ENCODE data around the gene TMOD1.
"Not testable (repeated sequence)": the region's sequence is repeated elsewhere in the genome, so short reads cannot be mapped to it uniquely, and the experiment has no call there.

Gene TMOD1

DNA sequence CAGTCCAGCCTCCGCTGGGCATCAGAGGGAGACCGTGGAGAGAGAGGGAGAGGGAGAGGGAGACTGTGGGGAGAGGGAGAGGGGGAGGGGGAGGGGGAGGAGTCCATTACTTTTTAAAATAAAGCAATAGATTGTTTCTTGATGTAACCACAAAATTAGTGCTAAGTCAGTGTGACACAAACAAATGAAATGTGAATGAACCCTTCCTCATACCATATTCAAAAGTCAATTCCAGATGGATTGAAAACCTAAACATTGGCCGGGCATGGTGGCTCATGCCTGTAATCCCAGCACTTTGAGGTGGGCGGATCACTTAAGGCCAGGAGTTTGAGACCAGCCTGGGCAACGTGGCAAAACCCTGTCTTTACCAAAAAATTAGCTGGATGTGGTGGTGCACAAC lies 2.6 kb upstream of the TMOD1 start:
- DNase-seq (ENCODE audit: low spot score): not testable (repeated sequence)

- DNase-seq (ENCODE audit: low spot score): no peak
Observed at GRCh38 chr9:97500263-97500662, 1.2 kb upstream of the TMOD1 start.

DNA sequence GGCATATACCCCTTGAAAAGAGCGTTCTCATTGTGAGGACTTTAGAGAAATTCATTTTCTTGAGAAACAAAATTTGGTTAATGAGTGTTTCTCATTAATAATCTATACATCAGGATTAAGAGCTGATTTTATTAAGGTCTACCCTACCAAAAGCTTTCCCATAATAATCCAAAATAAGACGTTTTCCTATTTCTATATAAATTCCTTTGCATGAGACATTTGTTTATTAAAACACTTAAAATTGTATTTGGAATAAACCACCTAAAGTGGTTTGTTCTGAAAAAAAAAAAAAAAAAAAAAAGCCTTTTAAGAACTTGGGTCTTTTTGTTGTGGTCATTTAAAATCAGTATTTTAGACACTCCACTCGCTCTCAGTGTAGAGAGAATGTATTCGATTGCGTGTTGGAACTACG lies 695 bp upstream of the TMOD1 start:
- DNase-seq (ENCODE audit: low spot score): no peak

GRCh38 chr9:97501972-97502221 lies 431 bp downstream of the TMOD1 start:
- no peak for DNase-seq (ENCODE audit: low spot score)

DNA sequence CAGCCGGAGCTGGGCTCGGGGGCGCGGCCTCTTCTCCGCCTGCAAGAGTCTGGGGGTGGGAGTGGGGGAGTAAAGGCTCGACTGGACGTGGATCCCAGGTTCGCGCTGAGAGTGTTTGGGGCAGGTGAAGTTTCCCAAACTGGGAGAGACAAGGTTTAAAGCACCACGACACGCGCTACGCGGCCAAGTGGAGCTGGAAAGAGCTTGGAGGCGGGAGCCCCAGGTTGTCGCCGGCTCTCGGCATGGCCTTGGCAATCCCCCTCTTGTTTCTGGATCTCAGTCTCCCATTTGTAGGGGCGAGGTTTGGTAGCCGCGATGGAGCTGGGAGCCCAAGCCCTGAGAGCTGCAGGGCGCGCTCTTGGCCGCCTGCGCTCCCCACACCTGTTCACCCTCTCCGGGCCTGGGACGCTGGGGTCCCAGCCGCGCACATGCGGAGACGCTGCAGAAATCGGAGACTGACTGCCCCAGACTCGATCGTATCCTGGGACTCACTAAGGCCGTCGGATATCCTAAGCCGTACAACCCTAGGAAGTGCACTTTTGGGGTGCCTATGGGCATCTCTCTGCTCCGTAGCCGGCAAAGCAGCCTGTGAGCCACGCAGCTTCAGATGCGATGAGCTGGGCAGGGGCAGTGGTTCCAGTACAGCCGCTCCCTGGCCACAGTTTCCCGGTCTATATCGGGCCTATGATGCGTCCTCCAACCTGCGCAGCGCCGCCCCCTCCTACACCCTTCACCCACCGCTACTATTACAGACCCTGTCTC lies 937 bp downstream of the TMOD1 start:
- DNase-seq (ENCODE audit: low spot score): no peak

DNA sequence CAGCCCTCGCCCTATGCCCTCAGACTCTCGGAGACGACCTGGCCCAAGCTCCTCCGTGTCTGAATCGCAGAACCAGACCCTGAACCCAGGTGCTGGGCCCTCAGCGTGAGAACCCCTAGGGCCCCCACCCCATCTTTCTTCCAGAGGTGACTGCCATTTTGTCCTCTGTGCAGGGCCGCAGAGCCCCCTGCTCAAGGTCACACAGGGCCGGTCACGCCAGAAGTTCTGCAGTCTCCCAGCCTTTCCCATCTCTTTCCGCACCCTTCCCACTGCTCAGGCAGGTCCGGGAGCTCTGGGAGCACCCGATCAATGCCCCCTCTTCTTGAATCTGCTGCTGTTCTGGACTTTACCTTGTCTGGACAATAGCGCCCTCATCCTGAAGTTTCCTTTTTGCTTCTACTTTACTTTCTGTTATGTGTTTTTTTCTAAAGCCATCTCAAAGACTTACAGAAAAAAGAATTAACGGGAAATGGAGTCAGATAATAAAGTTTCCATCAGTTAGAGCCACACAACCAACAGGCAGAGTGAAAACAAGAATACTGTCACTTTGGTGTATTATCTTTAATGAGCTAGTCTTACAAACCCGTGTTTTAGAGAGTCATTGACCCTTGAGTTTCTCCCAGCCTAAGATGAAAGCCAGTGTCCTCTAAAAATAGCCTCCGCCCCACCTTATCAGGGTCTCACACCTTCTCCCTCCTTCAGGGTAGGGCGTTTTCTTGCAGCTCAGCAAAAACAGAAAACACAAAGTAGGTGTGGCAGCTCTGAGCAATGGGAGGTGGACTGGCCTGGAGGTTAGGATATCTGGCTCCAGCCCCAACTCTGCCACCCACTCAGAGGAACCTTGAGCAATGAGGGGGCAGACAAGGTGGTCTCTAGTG lies 1.8 kb downstream of the TMOD1 start:
- no peak for DNase-seq (ENCODE audit: low spot score)

DNA sequence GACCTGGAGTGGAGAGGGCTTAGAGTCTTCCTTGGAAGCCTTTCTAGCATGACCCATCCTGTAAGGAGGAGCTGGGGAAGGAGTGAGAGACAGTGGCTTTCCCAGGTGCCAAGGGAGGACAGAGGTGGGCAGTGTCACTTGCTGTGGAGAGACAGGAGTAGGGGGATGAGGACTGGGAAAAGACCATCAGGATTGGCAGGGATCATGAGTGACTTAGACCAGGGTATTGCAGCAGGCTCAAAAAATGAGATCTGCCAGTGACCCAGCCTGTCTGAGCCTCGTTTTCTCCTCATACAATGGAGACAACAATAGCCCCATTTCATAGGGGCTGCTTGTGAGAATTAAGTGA lies 2.4 kb downstream of the TMOD1 start:
- no peak for DNase-seq (ENCODE audit: low spot score)

DNA sequence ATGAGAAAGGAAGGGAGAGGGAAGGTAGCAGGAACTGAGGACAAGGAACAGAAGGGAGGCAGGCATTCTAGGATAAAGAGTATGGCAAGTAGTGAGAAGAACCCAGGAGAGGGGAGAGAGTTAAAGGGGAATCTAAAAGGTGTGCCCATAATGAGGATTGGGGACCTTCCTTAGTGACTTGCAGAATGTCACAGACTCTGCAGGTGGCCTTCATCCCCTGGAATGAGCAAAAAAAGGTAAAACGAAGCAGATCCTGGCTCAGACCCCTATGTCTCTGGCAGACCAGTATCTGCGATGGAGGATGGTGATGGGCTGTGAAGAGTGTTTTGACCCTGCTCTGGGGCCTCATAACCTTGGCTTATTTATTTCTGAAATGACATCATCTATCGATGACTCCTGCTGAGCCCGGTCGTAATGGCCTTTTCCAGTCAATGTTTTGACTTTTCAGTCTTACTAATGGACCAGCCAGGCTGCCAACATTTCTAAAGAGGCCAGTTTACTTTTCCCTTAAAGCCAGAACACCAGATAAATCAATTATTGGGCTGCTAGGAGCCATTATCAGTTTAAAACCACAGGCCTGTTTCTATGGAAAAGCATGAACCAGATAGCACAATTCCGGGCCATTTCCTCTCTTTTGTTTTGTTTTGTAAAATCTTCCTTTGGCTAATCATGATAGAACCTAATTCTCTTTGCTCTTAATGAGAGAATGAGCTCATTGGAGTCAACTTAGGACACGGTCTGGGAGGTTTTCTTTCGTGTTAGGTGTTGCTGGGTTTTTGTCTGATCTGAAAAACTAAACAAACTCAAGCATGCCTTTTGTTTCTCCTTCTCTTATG lies 3.1 kb downstream of the TMOD1 start:
- no peak for DNase-seq (ENCODE audit: low spot score)

- DNase-seq (ENCODE audit: low spot score): no peak
Observed at GRCh38 chr9:97505845-97506244, 4.4 kb downstream of the TMOD1 start.

DNA sequence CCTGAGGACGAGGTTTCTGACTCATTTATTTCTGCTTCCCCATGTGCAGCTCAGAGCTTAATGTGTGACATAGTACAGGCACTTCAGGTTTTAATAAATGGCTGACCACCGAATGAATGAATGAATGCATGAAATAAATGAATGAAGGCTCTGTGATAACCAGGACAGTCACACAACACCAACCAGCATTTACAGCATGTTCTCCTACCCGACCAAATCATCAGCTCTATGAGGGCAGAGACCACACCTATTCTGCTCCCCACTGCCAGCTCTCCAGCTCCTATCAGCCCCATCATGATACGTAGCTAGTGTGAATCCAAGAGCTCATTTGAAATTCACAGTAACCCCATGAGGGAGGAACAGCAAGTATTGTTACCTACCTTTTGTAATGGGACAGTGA lies 4.8 kb downstream of the TMOD1 start:
- DNase-seq (ENCODE audit: low spot score): no peak

- DNase-seq (ENCODE audit: low spot score): no peak
Observed at GRCh38 chr9:97506787-97507186, 5.3 kb downstream of the TMOD1 start.

- no peak for DNase-seq (ENCODE audit: low spot score)
Observed at GRCh38 chr9:97507428-97507984, 6.0 kb downstream of the TMOD1 start.

- no peak for DNase-seq (ENCODE audit: low spot score)
Observed at GRCh38 chr9:97508852-97509251, 7.4 kb downstream of the TMOD1 start.

DNA sequence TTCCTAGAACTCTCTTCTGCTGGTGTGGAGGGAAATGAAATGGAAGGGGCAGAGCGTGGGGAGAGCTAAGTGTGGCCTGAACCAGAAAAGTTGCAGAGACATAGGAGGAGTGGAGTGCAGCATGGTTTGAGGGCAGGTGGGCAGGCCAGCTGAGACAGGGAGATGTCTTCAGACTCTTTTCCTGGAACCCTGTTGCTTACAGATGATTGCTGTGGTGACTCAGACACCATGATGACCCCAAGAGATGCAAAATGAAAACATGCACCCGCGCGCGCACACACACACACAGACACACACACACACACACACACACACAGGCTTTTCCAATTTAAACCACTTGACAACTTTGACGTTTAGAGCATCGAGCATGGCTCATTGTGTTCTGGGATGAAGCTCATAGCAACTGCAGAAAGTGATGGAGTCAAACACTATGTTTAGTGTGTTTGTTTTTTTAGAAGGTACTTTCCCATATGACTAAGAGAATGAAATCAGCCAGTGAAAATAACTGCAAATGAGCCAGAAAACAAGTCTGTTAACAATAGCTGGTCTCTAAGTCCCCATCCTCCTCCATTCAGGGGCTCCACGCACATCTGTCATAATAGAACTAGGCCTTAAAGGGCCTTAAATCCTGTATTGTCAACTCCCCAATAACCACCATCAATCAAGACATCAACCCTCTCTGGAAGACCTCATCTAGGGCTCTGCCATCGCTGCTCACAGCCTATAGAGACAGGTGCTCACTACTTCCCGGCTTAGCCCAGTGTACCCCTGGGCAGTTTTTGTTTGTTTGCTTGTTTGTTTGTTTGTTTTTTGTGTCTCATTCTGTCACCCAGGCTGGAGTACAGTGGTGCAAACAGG lies 9.6 kb downstream of the TMOD1 start:
- no peak for DNase-seq (ENCODE audit: low spot score)

DNA sequence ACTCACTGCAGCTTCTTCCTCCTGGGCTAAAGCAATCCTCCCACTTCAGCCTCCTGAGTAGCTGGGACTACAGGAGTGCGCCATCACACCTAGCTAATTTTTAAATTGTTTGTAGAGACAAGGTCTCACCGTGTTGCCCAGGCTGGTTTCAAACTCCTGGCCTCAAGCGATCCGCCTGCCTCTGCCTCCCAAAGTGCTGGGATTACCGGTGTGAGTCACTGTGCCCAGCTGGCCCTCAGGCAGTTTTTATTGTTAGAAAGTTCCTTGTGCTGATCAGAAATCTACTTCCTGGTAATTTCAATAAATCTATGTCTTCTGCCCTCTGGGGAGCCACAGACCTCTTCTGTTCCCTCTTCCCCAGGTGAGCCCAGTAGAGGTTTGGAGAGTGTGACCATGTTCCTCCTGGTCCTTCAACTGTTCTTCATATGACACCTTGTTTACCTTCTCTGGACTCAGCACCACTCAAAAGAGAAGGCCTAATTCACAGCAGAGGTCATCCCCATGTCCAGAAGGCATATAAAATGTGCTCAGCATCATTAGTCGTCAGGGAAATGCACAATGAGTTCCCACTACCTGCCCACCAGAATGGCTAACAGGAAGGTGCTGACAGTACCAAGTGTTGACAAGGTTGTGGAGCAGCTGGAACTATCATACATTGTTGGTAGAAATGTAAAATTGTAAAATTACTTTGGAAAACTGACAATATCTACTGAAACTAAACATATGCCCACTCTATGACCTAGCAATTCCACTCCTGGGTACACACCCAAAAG lies 10.4 kb downstream of the TMOD1 start:
- no peak for DNase-seq (ENCODE audit: low spot score)

GRCh38 chr9:97512966-97513560 lies 11.6 kb downstream of the TMOD1 start:
- no peak for DNase-seq (ENCODE audit: low spot score)

DNA sequence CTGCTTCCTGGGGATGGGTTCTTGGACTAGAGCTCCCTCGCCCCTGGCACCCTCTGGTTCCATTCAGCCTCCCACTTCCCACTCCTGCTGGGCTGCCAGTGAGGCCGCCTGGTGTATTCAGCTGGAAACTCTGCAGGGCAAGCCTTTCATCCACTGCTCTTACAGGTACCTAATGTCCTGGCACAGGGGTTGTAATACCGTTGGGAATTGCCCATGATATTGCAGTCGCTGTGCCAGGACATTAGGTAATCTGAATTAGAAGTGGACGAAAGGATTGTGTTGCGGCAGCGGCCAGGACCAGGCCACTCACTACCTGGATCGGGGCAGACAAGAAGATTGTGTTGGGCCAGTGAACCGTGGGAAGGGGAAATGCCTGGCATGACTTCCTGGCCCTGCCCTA lies 13.1 kb downstream of the TMOD1 start:
- DNase-seq (ENCODE audit: low spot score): no peak

DNA sequence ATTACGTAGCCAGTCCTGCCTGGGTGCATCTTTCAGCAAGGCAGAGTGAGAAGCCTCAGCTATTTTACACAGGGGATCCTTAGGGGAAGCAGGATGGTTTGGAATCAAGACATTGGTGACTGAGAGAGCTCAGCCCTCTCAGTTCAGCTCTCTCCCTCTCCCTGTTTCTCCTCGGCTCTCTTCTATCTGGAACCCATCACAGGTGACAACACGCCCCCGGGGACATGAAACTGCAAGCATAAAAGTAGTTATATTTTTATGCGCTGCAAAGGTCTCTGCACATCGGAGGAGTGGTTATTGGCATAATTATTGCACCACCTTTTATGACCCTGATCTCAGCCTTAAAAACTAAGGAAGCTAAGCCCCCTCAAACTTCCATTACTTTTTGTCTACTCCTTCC lies 14.2 kb downstream of the TMOD1 start:
- DNase-seq (ENCODE audit: low spot score): no peak

- no peak for DNase-seq (ENCODE audit: low spot score)
Observed at GRCh38 chr9:97516111-97516510, 14.6 kb downstream of the TMOD1 start.

GRCh38 chr9:97517331-97518089 lies 16.0 kb downstream of the TMOD1 start:
- no peak for DNase-seq (ENCODE audit: low spot score)

All from RKO (cell line).